HuH-7.5 (cell line): Measurements from ENCODE around the gene GRIK3.

Experiments
- DNase-seq: peaks from one replicate; pipeline ENCODE4 v3.0.0; 2011; ENCODE audit warnings: low spot score

Gene GRIK3

GRCh38 chr1:37015713-37016112, 18.6 kb downstream of the GRIK3 start:
- no peak for DNase-seq

- DNase-seq: no peak
Observed at GRCh38 chr1:37012226-37012625, 22.1 kb downstream of the GRIK3 start.

- no peak for DNase-seq
Observed at GRCh38 chr1:37010011-37010410, 24.3 kb downstream of the GRIK3 start.

GRCh38 chr1:37009521-37009920, 24.8 kb downstream of the GRIK3 start:
- no peak for DNase-seq

- no peak for DNase-seq
Observed at GRCh38 chr1:37006132-37006868, 28.0 kb downstream of the GRIK3 start.

GRCh38 chr1:37002898-37003297, 31.4 kb downstream of the GRIK3 start:
- no peak for DNase-seq

GRCh38 chr1:37001703-37002102, 32.6 kb downstream of the GRIK3 start:
- DNase-seq: no peak

GRCh38 chr1:36996106-36996505, 38.2 kb downstream of the GRIK3 start:
- no peak for DNase-seq

- no peak for DNase-seq
Observed at GRCh38 chr1:36994868-36995267, 39.4 kb downstream of the GRIK3 start.

GRCh38 chr1:36994294-36994693, 40.0 kb downstream of the GRIK3 start:
- no peak for DNase-seq

GRCh38 chr1:36992139-36992943, 42.0 kb downstream of the GRIK3 start:
- no peak for DNase-seq

- DNase-seq: no peak
Observed at GRCh38 chr1:36991551-36991950, 42.8 kb downstream of the GRIK3 start.

GRCh38 chr1:36990928-36991327, 43.4 kb downstream of the GRIK3 start:
- DNase-seq: no peak

- no peak for DNase-seq
Observed at GRCh38 chr1:36989241-36989640, 45.1 kb downstream of the GRIK3 start.

- no peak for DNase-seq
Observed at GRCh38 chr1:36988741-36989193, 45.5 kb downstream of the GRIK3 start.

- DNase-seq: no peak
Observed at GRCh38 chr1:36988321-36988720, 46.0 kb downstream of the GRIK3 start.

- DNase-seq: no peak
Observed at GRCh38 chr1:36987276-36987675, 47.0 kb downstream of the GRIK3 start.

GRCh38 chr1:36986241-36986985, 47.9 kb downstream of the GRIK3 start:
- DNase-seq: no peak

- DNase-seq: no peak
Observed at GRCh38 chr1:36984675-36985074, 49.6 kb downstream of the GRIK3 start.

GRCh38 chr1:36984026-36984425, 50.3 kb downstream of the GRIK3 start:
- DNase-seq: no peak

- DNase-seq: no peak
Observed at GRCh38 chr1:36982709-36983108, 51.6 kb downstream of the GRIK3 start.

GRCh38 chr1:36981771-36982622, 52.3 kb downstream of the GRIK3 start:
- DNase-seq: no peak
